ENCODE results near the gene CHCHD3.

The CHCHD3 gene

DNA sequence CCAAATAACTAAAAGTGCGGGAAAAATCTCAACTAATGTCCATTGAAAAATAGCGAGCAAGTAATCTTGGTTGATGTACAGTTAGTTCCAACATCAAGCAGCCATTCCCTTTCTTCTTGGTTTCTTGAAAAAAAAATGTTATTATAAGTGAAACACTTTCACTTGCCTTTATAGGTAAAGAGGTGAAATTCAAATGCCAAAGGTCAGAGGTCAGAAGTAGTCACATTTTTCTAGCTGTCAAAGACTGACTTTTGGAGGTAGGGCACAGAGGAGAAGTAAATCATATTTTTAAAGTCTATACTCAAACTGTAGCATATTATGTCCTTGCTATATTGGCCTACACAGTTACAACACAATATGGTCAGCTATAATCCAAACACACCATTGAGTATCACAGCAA, 62.3 kb downstream of the CHCHD3 start:
- POLR2A ChIA-PET = no interaction called here
- no peaks in the 10 kb centered on the region for H3K9me3 ChIP-seq (ENCODE audit: control insufficient read depth, insufficient read depth, low read depth, low read length)
- H3K27ac ChIP-seq (ENCODE audit: extremely low read depth, low read depth, low read length) = no peak overlapping the region
- TF ChIP-seq, protein P1, sequence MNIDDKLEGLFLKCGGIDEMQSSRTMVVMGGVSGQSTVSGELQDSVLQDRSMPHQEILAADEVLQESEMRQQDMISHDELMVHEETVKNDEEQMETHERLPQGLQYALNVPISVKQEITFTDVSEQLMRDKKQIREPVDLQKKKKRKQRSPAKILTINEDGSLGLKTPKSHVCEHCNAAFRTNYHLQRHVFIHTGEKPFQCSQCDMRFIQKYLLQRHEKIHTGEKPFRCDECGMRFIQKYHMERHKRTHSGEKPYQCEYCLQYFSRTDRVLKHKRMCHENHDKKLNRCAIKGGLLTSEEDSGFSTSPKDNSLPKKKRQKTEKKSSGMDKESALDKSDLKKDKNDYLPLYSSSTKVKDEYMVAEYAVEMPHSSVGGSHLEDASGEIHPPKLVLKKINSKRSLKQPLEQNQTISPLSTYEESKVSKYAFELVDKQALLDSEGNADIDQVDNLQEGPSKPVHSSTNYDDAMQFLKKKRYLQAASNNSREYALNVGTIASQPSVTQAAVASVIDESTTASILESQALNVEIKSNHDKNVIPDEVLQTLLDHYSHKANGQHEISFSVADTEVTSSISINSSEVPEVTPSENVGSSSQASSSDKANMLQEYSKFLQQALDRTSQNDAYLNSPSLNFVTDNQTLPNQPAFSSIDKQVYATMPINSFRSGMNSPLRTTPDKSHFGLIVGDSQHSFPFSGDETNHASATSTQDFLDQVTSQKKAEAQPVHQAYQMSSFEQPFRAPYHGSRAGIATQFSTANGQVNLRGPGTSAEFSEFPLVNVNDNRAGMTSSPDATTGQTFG (tag by site-specific recombination; IDR thresholded peaks at IDR 0.05; ENCODE audit: borderline replicate concordance) = no peak
- TF ChIP-seq ZNF777 (tag by site-specific recombination; IDR thresholded peaks at IDR 0.05; ENCODE audit: borderline replicate concordance) (no peak), ZNF747 (tag by site-specific recombination; IDR thresholded peaks at IDR 0.05) (no peak), KLF9 (tag by site-specific recombination; IDR thresholded peaks at IDR 0.05; ENCODE audit: low read depth) (no peak), ZNF426 (tag by site-specific recombination; IDR thresholded peaks at IDR 0.05) (no peak), ZSCAN4 (tag by site-specific recombination; IDR thresholded peaks at IDR 0.05) (no peak), PRDM1 (tag by site-specific recombination; IDR thresholded peaks at IDR 0.05) (peak; percentile 68), ZNF624 (tag by site-specific recombination; IDR thresholded peaks at IDR 0.05) (no peak), ZNF274 (IDR thresholded peaks at IDR 0.05; ENCODE audit: low read length) (no peak), ZNF274 (tag by site-specific recombination; IDR thresholded peaks at IDR 0.05; ENCODE audit: borderline replicate concordance) (no peak)
- no peaks in the 10 kb centered on the region; the same call in 1 of the 2 replicates for H3K4me1 ChIP-seq (ENCODE audit: control insufficient read depth, insufficient read depth, low read length)
- CTCF ChIA-PET = no interaction called here
- no peaks in the 10 kb centered on the region; a peak in 1 of 3 replicates for H3K36me3 ChIP-seq (ENCODE audit: control insufficient read depth in 2 of 2, insufficient read depth in 1 of 2, low read length in 2 of 2)
- H3K4me3 ChIP-seq (ENCODE audit: low read depth, low read length) = no peak overlapping the region

DNA sequence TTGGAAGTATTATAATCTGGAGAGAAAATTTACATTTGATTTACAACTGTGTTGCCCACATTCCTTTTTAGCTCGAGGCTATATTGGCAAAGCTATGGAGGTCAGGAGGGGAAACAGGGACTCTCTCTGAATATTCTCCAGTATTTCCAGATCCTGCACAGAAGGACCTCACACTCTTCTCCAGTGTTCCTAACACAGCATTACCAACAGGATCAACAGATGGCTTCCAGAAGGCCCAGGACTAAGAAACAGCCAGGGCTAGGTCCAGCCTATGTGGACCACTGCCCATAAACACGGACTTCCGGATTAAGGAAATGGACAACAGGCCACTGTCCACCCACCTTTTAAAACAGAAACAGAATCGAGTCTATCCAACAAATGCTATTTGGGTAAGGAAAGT, 65.3 kb downstream of the CHCHD3 start:
- Histone ChIP-seq H3K4me3 (ENCODE audit: low read depth, low read length) (no peak overlapping the region), H3K36me3 (ENCODE audit: control insufficient read depth in 2 of 2, insufficient read depth in 1 of 2, low read length in 2 of 2) (no peaks in the 10 kb centered on the region; a peak in 1 of 3 replicates), H3K27ac (ENCODE audit: extremely low read depth, low read depth, low read length) (no peak overlapping the region), H3K4me1 (ENCODE audit: control insufficient read depth, insufficient read depth, low read length) (no peaks in the 10 kb centered on the region), H3K9me3 (ENCODE audit: control insufficient read depth, insufficient read depth, low read depth, low read length) (no peaks in the 10 kb centered on the region)
- ChIA-PET POLR2A (no interaction called here), CTCF (interaction anchor here (0.6 kb wide), 1 partner anchor 11 kb away, joined by 3 read pairs; no protein-coding TSS in a partner anchor)
- TF ChIP-seq SCRT2 (tag by site-specific recombination; IDR thresholded peaks at IDR 0.05) (peak; percentile 65; the same call in 1 of the 2 replicates), YY1 (tag by site-specific recombination; IDR thresholded peaks at IDR 0.05) (no peak)

DNA sequence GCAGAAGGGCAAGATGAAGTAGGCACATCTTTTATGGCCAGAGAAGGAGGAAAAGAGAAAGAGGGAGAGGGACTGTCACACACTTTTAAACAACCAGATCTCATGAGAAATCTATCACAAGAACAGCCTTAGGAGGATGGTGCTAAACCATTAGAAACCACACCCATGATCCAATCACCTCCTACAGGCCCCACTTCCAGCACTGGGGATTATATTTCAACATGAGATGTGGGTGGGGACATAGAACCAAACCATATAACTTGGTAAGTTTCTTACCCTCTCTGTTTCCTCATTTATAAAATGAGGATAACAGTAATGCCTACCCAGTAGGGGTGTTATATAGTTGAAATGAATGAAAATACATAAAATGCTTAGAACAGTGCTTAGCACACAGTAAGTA, 66.0 kb downstream of the CHCHD3 start:
- H3K36me3 ChIP-seq (ENCODE audit: control insufficient read depth in 2 of 2, insufficient read depth in 1 of 2, low read length in 2 of 2) = no peaks in the 10 kb centered on the region
- no peaks in the 10 kb centered on the region for H3K4me1 ChIP-seq (ENCODE audit: control insufficient read depth, insufficient read depth, low read length)
- ChIA-PET POLR2A (no interaction called here), CTCF (interaction anchor here (0.6 kb wide), 1 partner anchor 12 kb away, joined by 3 read pairs; no protein-coding TSS in a partner anchor)
- no peaks in the 10 kb centered on the region for H3K9me3 ChIP-seq (ENCODE audit: control insufficient read depth, insufficient read depth, low read depth, low read length)
- no peak overlapping the region for H3K4me3 ChIP-seq (ENCODE audit: low read depth, low read length)
- H3K27ac ChIP-seq (ENCODE audit: extremely low read depth, low read depth, low read length) = no peak overlapping the region
- TF ChIP-seq RBAK (tag by site-specific recombination; IDR thresholded peaks at IDR 0.05) = no peak
- TF ChIP-seq ZNF48 (tag by site-specific recombination; IDR thresholded peaks at IDR 0.05) = no peak
- TF ChIP-seq ZBTB1 (tag by site-specific recombination; IDR thresholded peaks at IDR 0.05) = no peak
- TF ChIP-seq ZIC2 (tag by site-specific recombination; IDR thresholded peaks at IDR 0.05) = no peak
- TF ChIP-seq, protein P2, sequence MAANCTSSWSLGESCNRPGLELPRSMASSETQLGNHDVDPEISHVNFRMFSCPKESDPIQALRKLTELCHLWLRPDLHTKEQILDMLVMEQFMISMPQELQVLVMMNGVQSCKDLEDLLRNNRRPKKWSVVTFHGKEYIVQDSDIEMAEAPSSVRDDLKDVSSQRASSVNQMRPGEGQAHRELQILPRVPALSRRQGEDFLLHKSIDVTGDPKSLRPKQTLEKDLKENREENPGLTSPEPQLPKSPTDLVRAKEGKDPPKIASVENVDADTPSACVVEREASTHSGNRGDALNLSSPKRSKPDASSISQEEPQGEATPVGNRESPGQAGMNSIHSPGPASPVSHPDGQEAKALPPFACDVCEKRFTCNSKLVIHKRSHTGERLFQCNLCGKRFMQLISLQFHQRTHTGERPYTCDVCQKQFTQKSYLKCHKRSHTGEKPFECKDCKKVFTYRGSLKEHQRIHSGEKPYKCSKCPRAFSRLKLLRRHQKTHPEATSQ (tag by site-specific recombination; IDR thresholded peaks at IDR 0.05) = no peak
- TF ChIP-seq, protein P3, sequence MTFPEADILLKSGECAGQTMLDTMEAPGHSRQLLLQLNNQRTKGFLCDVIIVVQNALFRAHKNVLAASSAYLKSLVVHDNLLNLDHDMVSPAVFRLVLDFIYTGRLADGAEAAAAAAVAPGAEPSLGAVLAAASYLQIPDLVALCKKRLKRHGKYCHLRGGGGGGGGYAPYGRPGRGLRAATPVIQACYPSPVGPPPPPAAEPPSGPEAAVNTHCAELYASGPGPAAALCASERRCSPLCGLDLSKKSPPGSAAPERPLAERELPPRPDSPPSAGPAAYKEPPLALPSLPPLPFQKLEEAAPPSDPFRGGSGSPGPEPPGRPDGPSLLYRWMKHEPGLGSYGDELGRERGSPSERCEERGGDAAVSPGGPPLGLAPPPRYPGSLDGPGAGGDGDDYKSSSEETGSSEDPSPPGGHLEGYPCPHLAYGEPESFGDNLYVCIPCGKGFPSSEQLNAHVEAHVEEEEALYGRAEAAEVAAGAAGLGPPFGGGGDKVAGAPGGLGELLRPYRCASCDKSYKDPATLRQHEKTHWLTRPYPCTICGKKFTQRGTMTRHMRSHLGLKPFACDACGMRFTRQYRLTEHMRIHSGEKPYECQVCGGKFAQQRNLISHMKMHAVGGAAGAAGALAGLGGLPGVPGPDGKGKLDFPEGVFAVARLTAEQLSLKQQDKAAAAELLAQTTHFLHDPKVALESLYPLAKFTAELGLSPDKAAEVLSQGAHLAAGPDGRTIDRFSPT (tag by site-specific recombination; IDR thresholded peaks at IDR 0.05) = no peak
- no peak for TF ChIP-seq EGR2 (tag by site-specific recombination; IDR thresholded peaks at IDR 0.05; ENCODE audit: low read depth)
- TF ChIP-seq GLI2 (tag by site-specific recombination; IDR thresholded peaks at IDR 0.05; ENCODE audit: borderline replicate concordance, low read depth) = no peak
- no peak for TF ChIP-seq ZNF138 (tag by site-specific recombination; IDR thresholded peaks at IDR 0.05; ENCODE audit: borderline replicate concordance)
- TF ChIP-seq ZNF670 (tag by site-specific recombination; IDR thresholded peaks at IDR 0.05; ENCODE audit: low read depth) = no peak
- no peak for TF ChIP-seq ZNF610 (tag by site-specific recombination; IDR thresholded peaks at IDR 0.05; ENCODE audit: borderline replicate concordance)
- no peak for TF ChIP-seq PRDM1 (tag by site-specific recombination; IDR thresholded peaks at IDR 0.05)
